ENCODE measurements around the gene NOSTRIN.
"Not testable (repeated sequence)": the region's sequence is repeated elsewhere in the genome, so short reads cannot be mapped to it uniquely, and the experiment has no call there.

NOSTRIN gene

GRCh38 chr2:168790226-168790902 lies 12.1 kb upstream of the NOSTRIN start:
- H3K4me1 ChIP-seq (ENCODE audit: insufficient read depth, insufficient read length), result no peaks in the 10 kb centered on the region
- H3K9ac ChIP-seq (ENCODE audit: insufficient read length, low read depth), result no peak overlapping the region
- no peaks in the 10 kb centered on the region for H3K36me3 ChIP-seq (ENCODE audit: insufficient read depth, insufficient read length, low read length)
- TF ChIP-seq SUZ12 (IDR thresholded peaks at IDR 0.05; ENCODE audit: extremely low read depth, insufficient read depth, insufficient read length) (no peak), ZNF274 (IDR thresholded peaks at IDR 0.05; ENCODE audit: low read depth, low read length) (no peak), YY1 (IDR thresholded peaks at IDR 0.05; ENCODE audit: insufficient read depth, insufficient read length) (no peak)
- DNase-seq (ENCODE audit: low read depth, low spot score), result no peak
- H3K27me3 ChIP-seq (ENCODE audit: insufficient read depth, insufficient read length), result no peaks in the 10 kb centered on the region
- no peaks in the 10 kb centered on the region for H3K9me3 ChIP-seq (ENCODE audit: insufficient read depth, low read length)
- H3K4me3 ChIP-seq (ENCODE audit: insufficient read length, low read depth), result no peak overlapping the region

- H3K9ac ChIP-seq (ENCODE audit: insufficient read length, low read depth); H3K4me1 ChIP-seq (ENCODE audit: insufficient read depth, insufficient read length); H3K9me3 ChIP-seq (ENCODE audit: insufficient read depth, low read length); H3K4me3 ChIP-seq (ENCODE audit: insufficient read length, low read depth); DNase-seq (ENCODE audit: low read depth, low spot score); H3K36me3 ChIP-seq (ENCODE audit: insufficient read depth, insufficient read length, low read length); H3K27me3 ChIP-seq (ENCODE audit: insufficient read depth, insufficient read length): not testable (repeated sequence)
Observed at GRCh38 chr2:168791140-168791539, 11.3 kb upstream of the NOSTRIN start.

GRCh38 chr2:168793596-168793995 lies 8.8 kb upstream of the NOSTRIN start:
- Histone ChIP-seq H3K9me3 (ENCODE audit: insufficient read depth, low read length) (no peaks in the 10 kb centered on the region), H3K4me1 (ENCODE audit: insufficient read depth, insufficient read length) (no peaks in the 10 kb centered on the region), H3K9ac (ENCODE audit: insufficient read length, low read depth) (no peak overlapping the region), H3K27me3 (ENCODE audit: insufficient read depth, insufficient read length) (no peaks in the 10 kb centered on the region), H3K36me3 (ENCODE audit: insufficient read depth, insufficient read length, low read length) (no peaks in the 10 kb centered on the region), H3K4me3 (ENCODE audit: insufficient read length, low read depth) (no peak overlapping the region)
- DNase-seq (ENCODE audit: low read depth, low spot score), result no peak
- TF ChIP-seq SUZ12 (IDR thresholded peaks at IDR 0.05; ENCODE audit: extremely low read depth, insufficient read depth, insufficient read length) (no peak), ZNF274 (IDR thresholded peaks at IDR 0.05; ENCODE audit: low read depth, low read length) (no peak), YY1 (IDR thresholded peaks at IDR 0.05; ENCODE audit: insufficient read depth, insufficient read length) (no peak)

GRCh38 chr2:168794968-168795367 lies 7.5 kb upstream of the NOSTRIN start:
- H3K9ac ChIP-seq (ENCODE audit: insufficient read length, low read depth), result no peak overlapping the region
- no peaks in the 10 kb centered on the region for H3K27me3 ChIP-seq (ENCODE audit: insufficient read depth, insufficient read length)
- DNase-seq (ENCODE audit: low read depth, low spot score), result no peak
- no peaks in the 10 kb centered on the region for H3K4me1 ChIP-seq (ENCODE audit: insufficient read depth, insufficient read length)
- H3K36me3 ChIP-seq (ENCODE audit: insufficient read depth, insufficient read length, low read length), result no peaks in the 10 kb centered on the region
- no peak overlapping the region for H3K4me3 ChIP-seq (ENCODE audit: insufficient read length, low read depth)
- no peaks in the 10 kb centered on the region for H3K9me3 ChIP-seq (ENCODE audit: insufficient read depth, low read length)
- TF ChIP-seq SUZ12 (IDR thresholded peaks at IDR 0.05; ENCODE audit: extremely low read depth, insufficient read depth, insufficient read length) (no peak), YY1 (IDR thresholded peaks at IDR 0.05; ENCODE audit: insufficient read depth, insufficient read length) (no peak), ZNF274 (IDR thresholded peaks at IDR 0.05; ENCODE audit: low read depth, low read length) (no peak)

- no peak for DNase-seq (ENCODE audit: low read depth, low spot score)
- Histone ChIP-seq H3K4me3 (ENCODE audit: insufficient read length, low read depth) (no peak overlapping the region), H3K27me3 (ENCODE audit: insufficient read depth, insufficient read length) (no peaks in the 10 kb centered on the region), H3K9ac (ENCODE audit: insufficient read length, low read depth) (no peak overlapping the region), H3K36me3 (ENCODE audit: insufficient read depth, insufficient read length, low read length) (no peaks in the 10 kb centered on the region), H3K9me3 (ENCODE audit: insufficient read depth, low read length) (no peaks in the 10 kb centered on the region), H3K4me1 (ENCODE audit: insufficient read depth, insufficient read length) (no peaks in the 10 kb centered on the region)
- no peak for TF ChIP-seq ZNF274 (IDR thresholded peaks at IDR 0.05; ENCODE audit: low read depth, low read length)
- no peak for TF ChIP-seq SUZ12 (IDR thresholded peaks at IDR 0.05; ENCODE audit: extremely low read depth, insufficient read depth, insufficient read length)
- no peak for TF ChIP-seq YY1 (IDR thresholded peaks at IDR 0.05; ENCODE audit: insufficient read depth, insufficient read length)
Observed at GRCh38 chr2:168796090-168796577, 6.3 kb upstream of the NOSTRIN start.

- H3K9me3 ChIP-seq (ENCODE audit: insufficient read depth, low read length), result no peaks in the 10 kb centered on the region
- no peak overlapping the region for H3K9ac ChIP-seq (ENCODE audit: insufficient read length, low read depth)
- H3K27me3 ChIP-seq (ENCODE audit: insufficient read depth, insufficient read length), result no peaks in the 10 kb centered on the region
- H3K4me1 ChIP-seq (ENCODE audit: insufficient read depth, insufficient read length), result peaks cover 4% of the 10 kb centered on the region
- H3K4me3 ChIP-seq (ENCODE audit: insufficient read length, low read depth), result no peak overlapping the region
- TF ChIP-seq YY1 (IDR thresholded peaks at IDR 0.05; ENCODE audit: insufficient read depth, insufficient read length) (no peak), SUZ12 (IDR thresholded peaks at IDR 0.05; ENCODE audit: extremely low read depth, insufficient read depth, insufficient read length) (no peak), ZNF274 (IDR thresholded peaks at IDR 0.05; ENCODE audit: low read depth, low read length) (no peak)
- DNase-seq (ENCODE audit: low read depth, low spot score), result no peak
- H3K36me3 ChIP-seq (ENCODE audit: insufficient read depth, insufficient read length, low read length), result no peaks in the 10 kb centered on the region
Observed at GRCh38 chr2:168796583-168797285, 5.7 kb upstream of the NOSTRIN start.

GRCh38 chr2:168797286-168797655 lies 5.2 kb upstream of the NOSTRIN start:
- peaks cover 4% of the 10 kb centered on the region for H3K4me1 ChIP-seq (ENCODE audit: insufficient read depth, insufficient read length)
- H3K9me3 ChIP-seq (ENCODE audit: insufficient read depth, low read length), result no peaks in the 10 kb centered on the region
- no peak overlapping the region for H3K9ac ChIP-seq (ENCODE audit: insufficient read length, low read depth)
- TF ChIP-seq YY1 (IDR thresholded peaks at IDR 0.05; ENCODE audit: insufficient read depth, insufficient read length) (no peak), ZNF274 (IDR thresholded peaks at IDR 0.05; ENCODE audit: low read depth, low read length) (no peak), SUZ12 (IDR thresholded peaks at IDR 0.05; ENCODE audit: extremely low read depth, insufficient read depth, insufficient read length) (no peak)
- DNase-seq (ENCODE audit: low read depth, low spot score), result no peak
- H3K27me3 ChIP-seq (ENCODE audit: insufficient read depth, insufficient read length), result no peaks in the 10 kb centered on the region
- no peak overlapping the region for H3K4me3 ChIP-seq (ENCODE audit: insufficient read length, low read depth)
- H3K36me3 ChIP-seq (ENCODE audit: insufficient read depth, insufficient read length, low read length), result no peaks in the 10 kb centered on the region

Measured in NT2/D1 (cell line).